MM.1S (cell line): ENCODE data around the gene CIITA.

Experiments
- EZH2 ChIP-seq: fragments of 300-600 bp; sonication (generic); optimal IDR thresholded peaks from 2 replicates; pipeline ENCODE3; 2017; ENCODE audit warnings: low read depth, mild to moderate bottlenecking, antibody characterized with exemption, low read length, mixed read lengths
- TF ChIP-seq, protein P1 (sequence below): fragments of 300-600 bp; sonication (generic); IDR thresholded peaks from 2 replicates; pipeline ENCODE4 v1.5.1; 2016; ENCODE audit warnings: antibody characterized with exemption, low read length, mixed read lengths

- TF ChIP-seq, protein P1, sequence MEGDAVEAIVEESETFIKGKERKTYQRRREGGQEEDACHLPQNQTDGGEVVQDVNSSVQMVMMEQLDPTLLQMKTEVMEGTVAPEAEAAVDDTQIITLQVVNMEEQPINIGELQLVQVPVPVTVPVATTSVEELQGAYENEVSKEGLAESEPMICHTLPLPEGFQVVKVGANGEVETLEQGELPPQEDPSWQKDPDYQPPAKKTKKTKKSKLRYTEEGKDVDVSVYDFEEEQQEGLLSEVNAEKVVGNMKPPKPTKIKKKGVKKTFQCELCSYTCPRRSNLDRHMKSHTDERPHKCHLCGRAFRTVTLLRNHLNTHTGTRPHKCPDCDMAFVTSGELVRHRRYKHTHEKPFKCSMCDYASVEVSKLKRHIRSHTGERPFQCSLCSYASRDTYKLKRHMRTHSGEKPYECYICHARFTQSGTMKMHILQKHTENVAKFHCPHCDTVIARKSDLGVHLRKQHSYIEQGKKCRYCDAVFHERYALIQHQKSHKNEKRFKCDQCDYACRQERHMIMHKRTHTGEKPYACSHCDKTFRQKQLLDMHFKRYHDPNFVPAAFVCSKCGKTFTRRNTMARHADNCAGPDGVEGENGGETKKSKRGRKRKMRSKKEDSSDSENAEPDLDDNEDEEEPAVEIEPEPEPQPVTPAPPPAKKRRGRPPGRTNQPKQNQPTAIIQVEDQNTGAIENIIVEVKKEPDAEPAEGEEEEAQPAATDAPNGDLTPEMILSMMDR, result no peak
- TF ChIP-seq EZH2, result no peak
Observed at GRCh38 chr16:10959161-10959560, 82.2 kb downstream of the CIITA start.
